ENCODE data around the gene KCNK17.
"Not testable (repeated sequence)": the region's sequence is repeated elsewhere in the genome, so short reads cannot be mapped to it uniquely, and the experiment has no call there.

Gene KCNK17

GRCh38 chr6:39302669-39303424 lies 11.4 kb downstream of the KCNK17 start:
- peak; percentile 61 for DNase-seq (ENCODE audit: low read depth)

GRCh38 chr6:39302011-39302410 lies 12.2 kb downstream of the KCNK17 start:
- DNase-seq (ENCODE audit: low read depth) = no peak

- DNase-seq (ENCODE audit: low read depth) = no peak
Measured at GRCh38 chr6:39301606-39302005, 12.6 kb downstream of the KCNK17 start.

GRCh38 chr6:39300739-39301138 lies 13.5 kb downstream of the KCNK17 start:
- DNase-seq (ENCODE audit: low read depth) = no peak

- DNase-seq (ENCODE audit: low read depth) = no peak
Measured at GRCh38 chr6:39298061-39298460, 16.2 kb downstream of the KCNK17 start.

- no peak for DNase-seq (ENCODE audit: low read depth)
Measured at GRCh38 chr6:39296745-39297640, 17.2 kb downstream of the KCNK17 start.

GRCh38 chr6:39295611-39296011 lies 18.6 kb downstream of the KCNK17 start:
- no peak for DNase-seq (ENCODE audit: low read depth)

- DNase-seq (ENCODE audit: low read depth) = no peak
Measured at GRCh38 chr6:39294899-39295298, 19.3 kb downstream of the KCNK17 start.

- DNase-seq (ENCODE audit: low read depth) = no peak
Measured at GRCh38 chr6:39294133-39294532, 20.1 kb downstream of the KCNK17 start.

- no peak for DNase-seq (ENCODE audit: low read depth)
Measured at GRCh38 chr6:39292637-39293036, 21.6 kb downstream of the KCNK17 start.

- no peak for DNase-seq (ENCODE audit: low read depth)
Measured at GRCh38 chr6:39289490-39289889, 24.7 kb downstream of the KCNK17 start.

- no peak for DNase-seq (ENCODE audit: low read depth)
Measured at GRCh38 chr6:39287601-39288000, 26.6 kb downstream of the KCNK17 start.

GRCh38 chr6:39286596-39286995 lies 27.6 kb downstream of the KCNK17 start:
- not testable (repeated sequence) for DNase-seq (ENCODE audit: low read depth)

GRCh38 chr6:39282774-39283173 lies 31.4 kb downstream of the KCNK17 start:
- DNase-seq (ENCODE audit: low read depth) = no peak

GRCh38 chr6:39281312-39281980 lies 32.8 kb downstream of the KCNK17 start:
- no peak for DNase-seq (ENCODE audit: low read depth)

- DNase-seq (ENCODE audit: low read depth) = no peak
Measured at GRCh38 chr6:39280247-39280731, 33.9 kb downstream of the KCNK17 start.

- no peak for DNase-seq (ENCODE audit: low read depth)
Measured at GRCh38 chr6:39279539-39279938, 34.7 kb downstream of the KCNK17 start.

- DNase-seq (ENCODE audit: low read depth) = no peak
Measured at GRCh38 chr6:39276379-39276995, 37.7 kb downstream of the KCNK17 start.

GRCh38 chr6:39274903-39275302 lies 39.3 kb downstream of the KCNK17 start:
- DNase-seq (ENCODE audit: low read depth) = no peak

- no peak for DNase-seq (ENCODE audit: low read depth)
Measured at GRCh38 chr6:39274471-39274870, 39.7 kb downstream of the KCNK17 start.

GRCh38 chr6:39273406-39273821 lies 40.8 kb downstream of the KCNK17 start:
- no peak for DNase-seq (ENCODE audit: low read depth)

GRCh38 chr6:39269961-39270360 lies 44.3 kb downstream of the KCNK17 start:
- no peak for DNase-seq (ENCODE audit: low read depth)

Measured in activated T-helper 1 cell treated with Interleukin-2 at 50 U/mL for 16 hours (primary cell).